ENCODE results near the gene GNLY.
"Not testable (repeated sequence)": the region's sequence is repeated elsewhere in the genome, so short reads cannot be mapped to it uniquely, and the experiment has no call there.

Gene GNLY

GRCh38 chr2:85665264-85665937 lies 28.8 kb upstream of the GNLY start:
- DNase-seq = no peak

DNA sequence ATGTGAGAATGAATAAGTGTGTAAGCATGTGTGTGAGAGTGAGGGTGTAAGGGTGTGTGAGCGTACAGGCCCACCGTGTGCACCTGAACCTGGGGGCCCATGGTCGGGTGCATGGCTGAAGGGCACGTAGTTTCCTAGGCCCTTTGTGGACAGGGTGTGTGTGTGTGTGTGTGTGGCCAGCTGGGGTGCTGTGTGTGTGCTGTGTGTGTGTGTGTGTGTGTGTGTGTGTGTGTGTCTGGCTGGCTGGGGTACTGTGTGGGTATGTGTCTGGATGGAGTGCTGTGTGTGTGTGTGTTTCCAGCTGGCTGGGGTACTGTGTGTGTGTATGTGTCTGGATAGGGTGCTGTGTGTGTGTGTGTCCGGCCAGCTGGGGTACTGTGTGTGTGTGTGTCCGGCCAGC lies 28.1 kb upstream of the GNLY start:
- no peak for DNase-seq

- DNase-seq = no peak
Observed at GRCh38 chr2:85666435-85667316, 27.5 kb upstream of the GNLY start.

DNA sequence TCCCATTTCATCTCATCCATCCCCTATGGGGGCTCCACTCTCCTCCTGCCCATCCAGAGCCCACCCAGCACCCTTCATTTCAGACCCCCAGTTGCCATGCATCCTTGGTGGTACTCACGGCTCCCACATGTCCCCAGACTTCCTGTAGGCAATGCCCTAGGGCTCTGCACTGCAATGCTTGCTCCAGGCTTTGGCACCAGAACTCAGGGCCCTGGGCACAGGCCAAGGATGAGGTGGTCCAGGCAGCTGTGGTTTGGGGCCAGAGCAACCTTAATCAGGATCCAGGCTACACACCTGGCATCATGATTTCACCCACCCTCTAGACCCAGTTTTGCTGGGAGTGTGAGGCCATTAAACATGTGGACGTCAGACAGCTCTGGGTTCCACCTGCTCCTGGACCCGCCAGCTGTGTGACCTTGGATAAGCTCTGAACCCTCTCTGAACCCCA lies 26.6 kb upstream of the GNLY start:
- no peak for DNase-seq

DNA sequence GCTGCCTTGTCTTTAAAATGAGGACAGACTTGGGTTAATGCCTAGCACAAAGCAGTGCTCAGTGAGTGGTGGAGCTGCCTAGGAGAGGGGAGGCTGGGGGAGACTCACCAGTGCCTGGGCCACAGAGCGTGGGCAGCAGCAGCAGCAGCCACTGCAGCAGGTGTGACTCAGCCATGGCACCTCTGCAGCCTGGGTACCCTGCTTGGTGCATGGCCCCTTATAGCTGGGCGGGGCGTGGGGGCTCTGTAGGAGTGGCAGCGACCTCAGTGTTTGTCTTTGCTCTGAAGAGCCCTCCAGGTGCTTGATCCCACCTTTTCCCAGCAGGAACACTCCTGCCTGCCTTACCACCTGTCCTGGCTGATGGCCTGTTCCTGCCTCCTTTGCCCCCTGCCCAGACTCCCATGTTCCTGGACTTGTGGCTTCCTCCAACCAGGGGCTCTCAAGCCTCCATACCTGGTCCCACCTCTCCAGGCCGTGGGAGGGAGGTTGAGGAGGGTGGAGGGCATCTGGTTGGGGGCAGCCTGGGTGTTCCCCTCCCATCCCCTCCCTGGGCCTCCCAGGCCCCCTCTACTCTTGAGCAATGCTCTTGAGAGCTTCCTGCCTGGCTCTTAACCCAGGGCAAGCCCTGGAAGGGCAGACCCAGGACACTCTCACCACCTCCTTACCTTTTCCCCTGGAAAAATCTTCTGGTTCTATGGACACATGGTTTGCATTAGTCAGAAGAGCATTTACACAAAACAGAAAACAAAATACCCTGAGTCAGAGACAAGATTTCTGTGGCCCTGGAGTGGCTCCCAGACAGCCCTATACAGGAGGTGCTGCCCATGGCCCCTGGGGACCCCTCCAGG lies 25.9 kb upstream of the GNLY start, which contains the start of gene SFTPB:
TSS of gene SFTPB (minus strand) at position 191 of the 848 bp plus-strand sequence. CDS start at position 175, 16 bp downstream.
- peak; percentile 68 for DNase-seq

- no peak for DNase-seq
Observed at GRCh38 chr2:85668857-85669142, 25.4 kb upstream of the GNLY start.

- DNase-seq = no peak
Observed at GRCh38 chr2:85669549-85669948, 24.6 kb upstream of the GNLY start.

DNA sequence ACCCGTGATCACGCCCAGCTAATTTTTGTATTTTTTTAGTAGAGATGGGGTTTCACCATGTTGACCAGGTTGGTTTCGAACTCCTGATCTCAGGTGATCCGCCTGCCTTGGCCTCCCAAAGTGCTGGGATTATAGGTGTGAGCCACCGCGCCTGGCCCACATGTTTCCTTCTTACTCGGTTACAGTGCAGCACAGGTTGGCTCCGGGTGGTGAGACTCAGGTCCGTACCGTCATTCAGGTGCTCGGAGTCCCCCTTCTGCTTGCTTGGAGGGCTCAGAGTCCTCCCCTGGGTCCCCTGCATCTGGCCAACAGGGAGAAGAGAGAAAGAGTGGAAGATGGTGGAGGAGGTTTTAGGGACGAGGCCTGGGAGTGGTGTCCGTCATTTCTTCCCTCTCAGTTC lies 23.7 kb upstream of the GNLY start:
- not testable (repeated sequence) for DNase-seq

DNA sequence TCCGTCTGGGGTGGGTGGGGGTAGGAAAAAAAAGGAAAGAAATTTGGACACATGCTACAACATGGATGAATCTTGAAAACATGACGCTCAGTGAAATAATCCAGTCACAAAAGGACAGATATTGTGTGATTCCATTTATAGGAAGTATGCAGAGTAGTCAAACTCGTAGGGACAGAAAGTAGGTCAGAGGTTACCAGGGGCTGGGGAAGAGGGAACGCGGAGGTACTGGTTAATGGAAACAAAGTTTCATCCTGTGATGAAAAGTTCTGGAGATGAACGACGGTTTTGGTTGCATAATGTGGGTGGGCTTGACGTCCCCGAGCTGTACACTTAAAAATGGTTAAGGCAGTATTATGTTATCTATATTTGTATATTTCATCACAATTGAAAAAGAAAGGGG lies 21.7 kb upstream of the GNLY start:
- no peak for DNase-seq

DNA sequence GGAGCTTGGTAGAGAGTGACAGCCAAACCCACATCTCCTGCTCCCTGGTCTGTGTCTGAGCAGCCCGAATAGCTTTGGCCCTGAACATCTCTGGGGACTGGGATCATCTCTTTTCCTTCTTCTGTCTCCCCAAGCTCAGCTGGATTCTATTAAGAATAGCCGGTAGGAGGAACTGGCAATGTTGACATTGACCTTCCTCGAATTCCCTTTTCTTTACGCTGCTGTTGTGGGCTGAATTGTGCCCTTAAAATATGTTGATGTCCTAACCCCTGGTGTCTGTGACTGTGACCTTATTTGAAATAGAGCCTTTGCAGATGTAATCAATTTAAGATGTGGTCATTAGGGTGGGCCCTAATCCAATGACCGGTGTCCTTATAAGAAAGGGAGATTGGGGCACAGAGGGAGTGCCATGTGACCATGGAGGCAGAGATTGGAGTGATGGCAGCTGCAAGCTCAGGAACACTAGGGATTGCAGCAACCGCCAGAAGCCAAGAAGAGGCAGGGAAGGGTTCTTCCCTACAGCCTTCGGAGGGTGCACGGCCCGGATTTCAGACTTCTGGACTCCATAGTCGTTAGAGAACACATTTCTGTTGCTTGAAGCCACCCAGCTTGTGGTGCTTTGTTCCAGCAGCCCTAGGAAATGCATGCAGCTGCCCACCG lies 20.3 kb upstream of the GNLY start:
- DNase-seq = peak; percentile 72

DNA sequence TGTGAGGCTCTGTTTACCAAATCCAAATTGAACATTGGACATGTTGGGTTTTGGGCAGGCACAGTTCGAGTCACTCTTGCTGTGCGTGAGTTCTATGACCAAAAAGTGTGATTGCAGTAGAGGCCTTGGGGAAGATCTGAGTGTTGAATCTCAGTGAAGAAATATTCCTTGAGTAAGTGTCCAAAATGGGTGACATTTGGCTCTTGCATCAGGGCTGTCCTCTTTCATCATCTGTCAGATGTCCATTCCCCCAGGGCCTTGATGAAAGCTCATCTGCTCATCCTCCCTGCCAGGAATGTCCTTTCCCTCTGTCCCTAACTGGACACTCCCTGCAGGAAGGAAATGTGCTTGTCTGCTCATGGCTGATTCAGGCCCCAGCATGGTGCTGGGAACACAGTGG lies 19.7 kb upstream of the GNLY start:
- DNase-seq = peak; percentile 17

GRCh38 chr2:85675427-85675826 lies 18.7 kb upstream of the GNLY start:
- DNase-seq = no peak

DNA sequence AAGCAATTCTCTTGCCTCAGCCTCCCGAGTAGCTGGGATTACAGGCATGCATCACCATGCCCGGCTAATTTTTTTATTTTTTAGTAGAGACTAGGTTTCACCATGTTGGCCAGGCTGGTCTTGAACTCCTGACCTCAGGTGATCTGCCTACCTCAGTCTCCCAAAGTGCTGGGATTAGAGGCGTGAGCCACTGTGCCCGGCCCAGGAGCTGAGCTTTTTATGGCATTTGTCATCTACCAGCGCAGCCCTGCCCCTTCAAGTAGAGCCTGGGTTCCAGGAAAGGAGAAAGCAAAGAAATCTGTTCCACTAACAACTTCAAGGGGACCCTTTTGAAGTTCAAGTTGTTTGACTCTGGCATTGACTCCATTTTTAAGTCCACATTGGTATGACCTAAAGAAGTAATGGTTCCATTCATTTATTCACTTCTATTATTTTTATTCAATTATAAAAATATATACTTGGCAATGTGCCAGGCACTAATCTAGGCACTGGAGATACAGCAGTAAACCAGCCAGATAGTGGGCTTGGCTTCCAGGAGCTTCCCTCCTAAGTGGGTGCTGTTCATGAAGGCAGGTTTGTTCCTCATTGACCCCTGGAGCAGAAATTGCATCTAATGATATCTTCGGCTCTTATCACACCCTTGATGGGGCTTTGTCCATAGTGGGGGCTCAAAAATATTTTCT lies 18.2 kb upstream of the GNLY start:
- no peak for DNase-seq

GRCh38 chr2:85678377-85678776 lies 15.8 kb upstream of the GNLY start:
- no peak for DNase-seq

DNA sequence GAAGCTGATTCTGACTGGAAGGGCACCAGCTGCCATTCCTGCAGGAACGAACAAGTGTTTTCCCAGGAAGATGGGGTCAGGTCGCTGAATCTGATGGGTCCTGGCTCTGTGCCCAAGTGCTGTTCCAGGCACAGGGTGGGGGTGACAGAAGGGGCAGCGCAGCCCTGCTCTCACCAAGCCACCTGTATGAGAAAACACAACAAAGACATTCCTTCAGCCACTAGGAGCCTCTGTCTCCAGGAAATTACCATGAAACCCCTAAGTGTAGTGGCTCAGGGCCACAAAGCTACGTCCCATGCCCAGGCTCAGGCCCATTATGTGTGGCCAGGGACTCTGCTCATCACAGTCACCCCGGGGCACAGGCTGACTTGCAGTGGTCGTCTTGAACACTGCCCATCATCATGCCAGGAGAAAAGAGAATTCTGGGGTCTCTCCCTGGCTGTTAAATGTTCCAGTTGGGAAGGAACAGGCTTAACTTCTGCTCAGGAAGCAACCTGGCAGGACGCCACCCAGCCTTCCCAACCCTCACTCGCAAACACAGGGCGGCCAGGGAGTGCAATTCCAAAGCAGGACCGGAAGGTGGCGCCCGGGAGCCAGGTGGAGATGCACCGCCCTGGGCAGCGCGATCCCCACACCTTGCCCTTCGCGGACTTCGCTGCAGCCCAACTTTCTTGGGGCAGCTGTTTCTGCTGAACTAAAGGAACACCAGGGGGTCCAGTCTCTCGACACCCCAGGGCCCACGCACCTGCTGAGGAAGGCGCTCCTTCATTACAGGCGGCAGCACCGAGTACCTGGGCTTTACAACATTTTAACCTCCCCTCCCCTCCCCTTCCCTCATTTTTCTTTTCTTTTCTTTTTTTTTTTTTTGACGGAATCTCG lies 15.1 kb upstream of the GNLY start:
- DNase-seq = peak; percentile 71

GRCh38 chr2:85680707-85681371 lies 13.3 kb upstream of the GNLY start:
- DNase-seq = no peak

- DNase-seq = no peak
Observed at GRCh38 chr2:85681372-85681763, 12.8 kb upstream of the GNLY start.

- DNase-seq = no peak
Observed at GRCh38 chr2:85681776-85682175, 12.4 kb upstream of the GNLY start.

DNA sequence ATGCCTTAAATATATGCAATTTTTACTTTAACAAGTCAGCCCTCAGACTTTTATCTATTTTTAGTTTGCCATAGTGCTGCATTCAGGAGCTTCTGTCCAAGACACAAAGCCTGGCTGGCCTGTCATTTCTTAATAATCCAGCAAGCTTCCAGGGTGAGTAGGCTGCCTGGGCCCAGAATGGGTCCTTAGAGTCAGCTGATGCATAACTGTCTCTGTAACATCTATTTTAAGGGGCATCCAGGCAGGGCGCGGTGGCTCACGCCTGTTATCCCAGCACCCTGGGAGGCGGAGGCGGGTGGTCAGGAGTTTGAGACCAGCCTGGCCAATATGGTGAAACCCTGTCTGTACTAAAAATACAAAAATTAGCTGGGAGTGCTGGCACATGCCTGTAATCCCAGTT lies 11.8 kb upstream of the GNLY start:
- DNase-seq = peak; percentile 37

GRCh38 chr2:85684380-85684779 lies 9.8 kb upstream of the GNLY start:
- no peak for DNase-seq
